Non-pigmented ciliary epithelial cell (primary cell): ENCODE data around the gene NFIB.

ENCODE experiments used
- DNase-seq: peaks from one replicate; pipeline ENCODE4 v3.0.0-alpha.2; 2010; ENCODE audit warnings: low read depth

NFIB gene

DNA sequence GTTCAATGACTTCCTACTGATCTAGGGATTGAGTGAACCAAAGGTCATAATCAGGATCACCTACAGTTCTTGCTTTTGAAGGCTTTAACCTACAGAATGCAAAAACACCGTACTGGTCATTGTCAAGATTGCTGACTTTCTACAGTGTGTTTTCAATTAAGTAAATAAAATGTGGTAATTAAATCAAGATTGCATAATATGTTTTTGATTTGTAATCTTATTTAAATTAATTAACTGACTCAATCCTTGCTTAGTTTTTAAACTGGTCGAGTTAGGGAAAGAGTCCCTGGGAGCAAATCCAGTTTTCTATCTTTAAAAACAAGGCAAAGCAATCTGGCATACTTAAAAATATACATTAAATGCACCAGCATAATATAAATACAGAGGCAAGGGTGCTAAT is 125.9 kb downstream of the NFIB start:
- DNase-seq: no peak

DNA sequence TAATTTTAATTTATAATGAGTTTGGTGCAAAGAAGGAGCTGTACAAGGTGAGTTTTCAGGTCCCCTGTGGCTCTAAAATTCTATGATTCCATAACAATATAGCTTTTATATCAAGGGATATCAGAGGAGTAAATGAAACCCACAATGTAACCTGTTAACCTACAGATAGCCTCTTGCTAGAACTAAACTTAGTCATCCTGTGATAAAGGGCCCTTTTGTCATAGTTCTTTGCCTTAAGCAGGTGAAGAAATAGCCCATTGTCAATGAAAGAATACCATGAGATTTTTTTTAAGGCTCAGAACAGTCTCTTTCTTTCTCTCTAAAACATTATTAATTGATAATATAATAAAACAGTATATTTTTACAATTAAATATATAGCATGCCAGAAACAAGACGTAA is 127.8 kb downstream of the NFIB start:
- DNase-seq: no peak

DNA sequence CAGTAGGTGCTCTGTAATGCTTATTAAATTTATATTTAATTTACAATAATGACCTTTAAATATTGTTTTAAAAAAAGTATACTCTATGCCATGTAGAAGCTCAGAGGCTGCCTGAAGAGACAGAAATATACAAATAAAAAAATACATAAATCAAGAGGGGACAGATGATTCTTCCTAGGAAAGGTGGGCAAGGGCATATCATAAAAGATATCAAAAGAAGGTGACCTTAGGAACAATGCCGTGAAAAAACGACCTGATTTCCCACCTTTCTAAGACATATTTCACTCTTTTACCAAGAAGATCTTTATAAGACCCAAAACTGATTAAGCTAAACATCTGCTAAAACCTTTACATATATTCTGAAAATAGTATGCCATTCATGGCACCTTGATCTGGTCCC is 128.9 kb downstream of the NFIB start:
- no peak for DNase-seq

DNA sequence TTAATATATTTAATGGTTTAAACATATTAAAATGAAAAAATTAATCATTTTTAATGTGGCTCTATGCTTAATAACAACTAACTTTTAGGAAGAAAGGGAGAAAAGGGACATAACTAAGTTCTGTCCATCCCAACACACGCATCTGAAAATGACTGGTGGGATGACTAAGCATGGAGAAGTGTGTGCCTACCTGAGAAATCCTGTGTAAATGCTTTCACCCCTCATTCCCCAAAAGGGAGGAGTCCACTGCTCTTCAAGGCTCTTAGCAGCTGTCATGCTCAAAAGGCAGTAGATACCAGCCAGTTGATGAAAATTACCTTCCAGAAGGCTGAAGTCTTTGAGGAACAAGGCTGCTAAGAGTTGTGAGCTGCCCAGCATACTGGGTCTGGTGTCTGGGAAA is 130.9 kb downstream of the NFIB start:
- no peak for DNase-seq

DNA sequence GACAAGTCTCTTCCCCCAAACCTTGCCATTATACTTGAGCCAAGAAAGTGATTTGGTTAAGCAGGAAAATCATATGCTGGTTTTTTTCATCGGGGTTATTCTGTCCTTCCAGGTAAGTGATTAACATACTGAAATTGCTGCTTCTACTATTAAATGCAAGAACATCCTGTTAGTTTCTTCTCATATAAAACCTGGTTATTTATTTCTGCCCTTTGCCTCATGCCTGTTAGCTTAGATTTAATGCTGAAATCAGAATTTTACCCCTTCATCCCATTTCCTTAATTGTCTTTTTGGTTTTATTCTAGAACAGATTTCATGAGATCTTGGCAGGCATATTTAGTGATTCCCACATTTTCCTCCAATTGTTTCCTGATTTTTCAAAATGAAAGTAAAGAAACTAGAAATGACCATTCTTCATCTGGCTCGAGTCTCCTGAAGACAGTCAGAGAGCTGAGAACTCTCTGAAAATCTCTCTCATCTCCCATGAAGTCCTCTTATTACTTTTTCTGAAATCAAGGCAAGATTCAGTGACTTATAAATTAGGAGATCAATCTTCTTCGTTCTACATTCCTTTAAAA is 132.9 kb downstream of the NFIB start:
- no peak for DNase-seq

DNA sequence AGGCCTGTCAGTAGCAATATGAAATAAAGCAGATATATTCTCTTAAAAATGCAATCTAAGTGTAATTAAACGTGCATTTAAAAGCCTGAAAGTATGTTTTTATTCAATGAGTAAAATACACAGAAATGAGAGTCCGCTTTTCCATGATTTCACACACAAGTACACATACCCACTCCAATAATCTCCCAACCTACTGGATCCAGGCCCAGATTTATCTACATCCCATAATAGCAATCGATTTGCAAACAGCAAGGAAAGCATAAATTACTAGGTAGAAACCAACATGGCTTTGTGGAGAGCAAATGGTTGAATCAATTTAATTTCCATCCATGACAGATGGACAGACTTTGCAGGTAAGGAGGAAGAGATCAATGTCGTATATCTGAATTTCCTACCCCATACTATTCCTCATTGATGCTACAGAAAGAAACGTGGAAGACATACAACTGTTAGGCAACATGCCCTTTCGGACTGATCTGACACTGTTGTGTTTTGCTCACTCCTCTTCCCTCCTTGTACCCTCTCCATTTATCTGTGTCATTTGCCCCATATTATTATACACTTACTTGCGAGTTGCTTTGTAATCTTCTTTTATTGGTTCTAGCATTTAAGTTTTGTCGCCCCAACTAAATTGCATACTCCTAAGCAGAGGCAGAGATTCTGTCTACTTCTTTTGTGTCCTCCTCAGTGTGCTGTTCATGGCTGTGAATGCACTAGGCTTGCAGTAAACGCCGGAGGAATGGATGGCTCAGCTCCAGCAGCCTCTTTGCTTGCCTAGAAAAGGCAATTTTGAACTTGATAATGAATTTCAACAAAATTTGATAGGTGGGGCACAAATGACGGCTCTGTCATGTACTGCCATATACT is 133.6 kb downstream of the NFIB start:
- DNase-seq: no peak

- no peak for DNase-seq
These were observed 134.5 kb downstream of the NFIB start for GRCh38 chr9:14179449-14179848.

DNA sequence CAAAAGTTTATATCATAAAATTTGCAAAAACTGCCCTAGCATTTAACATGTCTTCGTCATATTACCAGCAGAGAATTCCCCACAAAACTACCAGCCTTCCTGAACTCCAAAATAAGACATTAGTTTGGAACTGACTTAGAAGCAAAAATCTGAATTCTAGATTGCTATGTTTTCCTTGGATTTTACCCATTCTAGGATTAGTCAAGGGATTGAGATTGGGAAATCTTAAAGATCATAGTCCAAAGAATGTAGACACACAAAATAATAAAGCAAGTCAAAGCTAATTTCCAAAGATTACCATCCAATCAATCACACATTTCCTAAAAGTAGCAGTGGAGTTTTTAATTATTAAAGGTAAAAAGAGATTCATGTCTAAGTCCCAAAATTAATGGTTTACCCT is 138.2 kb downstream of the NFIB start:
- DNase-seq: no peak

GRCh38 chr9:14173713-14174112 is 140.2 kb downstream of the NFIB start:
- DNase-seq: no peak

DNA sequence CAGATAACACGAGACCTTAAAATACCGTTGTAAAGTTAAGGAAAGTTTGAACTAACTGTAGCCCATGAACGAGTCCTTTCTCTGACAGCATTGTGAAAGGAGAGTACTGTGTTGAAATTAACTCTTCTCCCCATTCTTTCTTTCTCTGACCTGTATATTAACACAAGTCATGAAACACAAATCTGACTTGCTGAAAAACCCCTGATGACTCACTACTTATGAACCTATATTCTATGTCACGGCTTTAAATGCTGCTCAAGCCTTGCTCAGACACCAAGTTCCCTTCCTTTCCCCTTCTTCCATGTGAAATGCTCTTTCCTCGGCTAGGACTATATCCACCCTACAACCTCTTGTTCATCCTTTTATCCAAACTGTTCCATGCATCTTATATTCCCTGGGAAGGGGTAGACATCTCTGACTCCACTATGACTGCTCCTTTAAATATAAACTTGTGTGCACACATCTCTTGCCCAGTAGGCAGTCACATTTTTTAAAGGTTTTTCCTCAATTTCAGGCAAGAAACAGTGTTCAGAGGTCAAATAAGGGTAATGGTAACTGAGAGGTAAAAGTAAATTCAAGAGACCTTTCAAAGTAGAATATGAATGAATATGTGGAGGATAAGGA is 142.9 kb downstream of the NFIB start:
- DNase-seq: peak; percentile 57

- no peak for DNase-seq
These were observed 143.5 kb downstream of the NFIB start for GRCh38 chr9:14170392-14170931.

DNA sequence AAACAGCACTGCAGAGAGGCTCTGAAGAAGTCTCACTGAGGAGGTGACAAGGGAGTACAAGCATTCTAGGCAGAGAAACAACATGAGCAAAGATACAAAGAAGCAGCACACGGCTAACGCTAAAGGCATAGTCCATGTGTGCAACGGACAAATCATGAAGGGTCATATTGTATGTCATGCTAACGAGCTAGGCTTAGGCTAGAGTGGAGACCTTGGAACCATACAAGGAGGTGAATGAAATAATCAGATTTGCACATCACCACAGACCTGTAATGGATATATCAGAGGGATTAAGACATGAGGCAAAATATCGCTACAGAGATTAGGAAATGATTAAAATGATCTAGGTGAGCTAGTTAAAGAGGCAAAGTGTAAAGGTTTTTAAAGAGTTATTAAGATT is 145.6 kb downstream of the NFIB start:
- DNase-seq: no peak

GRCh38 chr9:14165376-14166035 is 148.4 kb downstream of the NFIB start:
- no peak for DNase-seq

DNA sequence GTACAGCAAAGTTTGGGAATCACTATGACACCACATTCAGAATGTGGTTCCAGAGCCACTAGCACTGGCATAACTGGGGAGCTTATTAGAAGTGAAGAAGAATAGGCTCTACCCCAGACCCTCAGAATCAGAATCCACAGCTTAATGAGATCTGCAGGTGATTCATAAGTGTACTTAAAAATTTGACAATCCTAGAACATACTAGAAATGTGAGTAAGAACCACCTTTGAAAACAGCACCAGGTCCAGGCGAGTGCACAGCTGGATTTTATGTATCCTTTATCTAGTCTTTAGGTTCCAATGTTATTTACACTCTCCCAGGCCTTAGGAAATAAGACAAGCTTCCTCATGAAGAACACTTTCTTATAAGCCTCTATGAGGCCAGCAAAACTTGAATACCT is 149.0 kb downstream of the NFIB start:
- no peak for DNase-seq

DNA sequence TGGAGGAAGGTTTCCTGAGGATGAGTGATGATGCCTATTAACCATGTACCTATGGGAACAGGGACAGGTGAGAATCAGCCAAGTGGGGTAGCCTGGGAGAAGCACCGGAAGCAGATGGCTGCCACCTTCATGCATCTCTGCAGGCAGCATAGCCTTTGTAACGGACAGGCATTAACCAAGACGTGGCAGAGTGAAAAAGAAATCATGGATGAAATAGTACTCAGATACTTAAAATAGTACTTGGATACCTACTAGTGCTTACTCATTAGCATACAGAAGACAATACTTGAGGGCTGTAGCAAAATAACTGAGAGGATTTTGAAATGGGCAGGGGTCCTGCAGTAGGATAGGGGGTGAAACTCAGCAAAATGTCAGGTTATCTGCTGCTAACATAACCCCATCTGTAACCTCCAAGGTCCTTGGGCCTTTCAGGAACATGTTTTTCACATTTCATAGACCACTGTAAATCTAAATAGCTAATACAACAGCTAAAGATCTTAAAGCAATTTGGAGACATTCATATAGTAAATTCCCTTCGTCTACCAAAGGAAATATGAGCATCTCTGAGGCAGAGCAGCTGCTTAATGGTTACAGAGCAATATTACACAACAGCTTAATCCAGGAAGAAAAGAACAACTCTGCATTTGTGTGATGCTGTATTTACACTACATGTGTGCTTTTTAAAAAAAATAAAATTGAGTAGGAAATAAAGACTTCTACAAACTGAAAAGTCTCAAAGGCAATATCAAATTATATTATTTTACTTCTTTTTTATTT is 154.3 kb downstream of the NFIB start:
- DNase-seq: no peak

DNA sequence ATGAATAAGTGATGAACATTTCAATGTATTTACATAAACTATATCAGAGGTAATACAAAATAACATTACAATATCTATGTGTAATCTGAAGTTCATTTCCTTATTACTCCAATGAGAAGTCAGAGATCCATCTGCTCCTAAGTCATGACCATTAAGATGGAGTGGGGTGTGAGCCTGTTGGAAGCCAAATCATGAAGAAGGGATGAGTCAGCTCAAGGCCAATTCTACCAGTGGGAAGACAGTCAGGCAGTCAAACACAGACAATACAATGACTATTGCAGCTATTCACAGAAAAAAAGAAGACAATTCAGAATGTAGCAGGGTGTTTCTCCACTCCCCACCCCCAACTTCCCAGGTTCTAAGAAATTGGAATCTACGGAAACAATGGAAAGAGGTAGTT is 155.0 kb downstream of the NFIB start:
- no peak for DNase-seq

DNA sequence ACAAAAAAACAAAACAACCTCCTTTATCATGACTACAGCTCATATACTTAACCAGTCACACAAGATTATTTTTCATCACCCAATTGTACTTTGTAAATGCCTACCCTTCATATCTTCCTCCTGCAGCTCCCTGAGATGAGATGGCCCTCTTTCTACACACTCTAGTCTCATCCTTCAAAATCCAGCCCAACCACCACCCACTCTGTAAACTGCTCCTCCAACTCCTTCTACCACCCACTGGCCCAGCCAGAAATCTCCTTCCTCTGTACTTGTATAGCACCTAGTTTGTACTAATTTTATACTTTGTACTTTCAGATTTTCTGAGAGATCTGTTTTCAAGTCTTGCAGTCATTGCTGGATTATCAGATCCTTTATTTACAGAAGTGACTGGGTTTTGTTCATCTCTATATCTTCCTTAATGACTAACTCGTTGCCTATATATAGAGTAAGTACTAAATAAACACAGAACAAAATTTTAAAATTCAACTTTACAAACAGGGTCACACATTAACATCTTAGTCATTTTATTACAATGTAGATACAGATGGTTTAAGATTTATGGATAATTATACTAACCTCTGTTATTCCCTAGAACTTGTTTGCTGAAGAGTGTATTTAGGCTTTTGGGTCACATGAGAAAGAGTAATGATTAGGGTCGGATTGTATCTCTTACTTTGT is 155.7 kb downstream of the NFIB start:
- DNase-seq: no peak

DNA sequence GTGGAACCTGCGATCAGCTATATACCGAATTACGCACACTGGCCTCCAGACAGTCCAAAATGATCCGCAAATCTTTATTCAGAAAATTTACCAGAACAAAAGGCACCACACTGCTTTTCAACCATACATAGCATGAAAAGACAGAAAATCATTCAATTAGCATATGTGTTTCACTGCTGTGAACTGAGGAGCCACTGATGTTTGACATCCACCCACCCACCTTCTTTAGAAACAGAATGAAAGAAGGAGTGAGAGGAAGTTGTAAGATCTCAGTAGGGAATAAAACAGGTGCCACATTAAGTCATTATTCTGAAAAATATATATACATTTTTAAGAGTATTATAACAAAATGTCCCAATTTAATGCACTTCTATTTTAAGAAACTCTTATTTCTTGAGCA is 156.8 kb downstream of the NFIB start:
- no peak for DNase-seq

DNA sequence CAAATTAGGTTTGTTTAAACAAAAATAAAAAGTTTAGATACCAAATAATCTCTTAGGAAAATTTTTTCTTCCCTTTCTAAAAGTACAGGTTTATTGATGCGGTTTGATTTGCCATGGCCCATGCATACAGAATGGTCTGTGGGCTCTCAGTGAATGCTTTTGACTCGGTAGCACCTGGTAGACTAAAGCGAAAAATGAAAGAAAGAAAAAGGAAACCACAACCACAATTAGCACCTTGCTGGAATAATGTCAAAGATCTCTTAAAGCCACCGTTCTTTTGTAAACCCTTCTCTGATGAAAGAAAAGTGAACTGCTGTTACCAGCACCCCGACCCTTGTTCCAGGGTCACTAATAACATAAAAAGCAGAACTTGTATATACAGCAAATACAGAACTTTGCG is 157.9 kb downstream of the NFIB start:
- DNase-seq: no peak

DNA sequence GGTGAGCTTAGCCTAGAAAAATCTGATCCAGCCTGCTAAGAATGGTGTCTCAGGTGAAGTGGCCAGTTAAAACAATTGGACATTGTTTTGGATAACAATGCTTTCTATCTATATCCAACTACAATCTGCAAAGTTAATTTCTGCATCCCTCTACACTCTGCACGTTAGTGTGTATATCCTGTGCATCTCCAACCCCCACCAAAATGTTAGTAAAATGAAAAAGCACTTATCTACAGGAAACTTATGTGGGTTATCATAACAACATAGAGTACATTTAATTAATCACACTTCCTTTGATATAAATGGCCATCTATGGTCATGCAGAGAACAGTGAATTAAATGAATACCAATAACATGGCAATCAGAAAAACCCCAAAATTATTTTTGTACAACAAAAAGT is 158.7 kb downstream of the NFIB start:
- DNase-seq: no peak

DNA sequence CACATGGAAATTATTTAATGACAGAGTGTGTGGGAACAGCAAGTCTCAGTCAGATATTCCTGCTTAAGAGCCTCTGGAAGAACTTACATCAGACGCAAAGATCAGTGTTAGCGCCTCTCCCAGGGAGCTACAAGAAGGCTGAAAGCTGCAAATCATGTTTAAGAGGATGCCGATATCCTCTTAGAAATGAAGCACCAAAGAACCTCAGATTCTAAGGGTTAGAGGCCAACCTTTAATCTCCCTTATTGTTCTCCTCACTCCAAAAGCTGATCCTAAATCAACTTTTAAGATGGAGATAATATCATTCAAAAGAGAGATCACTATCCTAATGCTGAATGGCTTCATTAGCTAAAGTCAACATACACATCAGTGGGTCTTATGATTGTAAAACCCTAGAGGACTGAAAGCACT is 160.6 kb downstream of the NFIB start:
- DNase-seq: no peak
